HG02870 (cell line): ENCODE measurements around the gene TRAPPC2B.

Experiments used
- ATAC-seq: cut with Tn5 transposase; IDR thresholded peaks from one replicate; pipeline ENCODE4 v1.9.1; 2021; ENCODE audit warnings: mild to moderate bottlenecking, moderate library complexity; ENCODE audit not compliant: unreplicated experiment

TRAPPC2B gene

GRCh38 chr19:57362997-57363687 is at the start of gene TRAPPC2B, which contains the start of gene ZNF547:
Gene TRAPPC2B (plus strand): TSS chr19:57363551. CDS start chr19:57364834, 1,283 bp downstream.
Gene ZNF547 (plus strand): TSS chr19:57363551. CDS start chr19:57368556, 5,005 bp downstream.
- ATAC-seq: peak; percentile 90

- no peak for ATAC-seq
Observed at GRCh38 chr19:57314146-57314545, 49.2 kb upstream of the TRAPPC2B start.

- no peak for ATAC-seq
Observed at GRCh38 chr19:57317503-57317902, 45.8 kb upstream of the TRAPPC2B start.

GRCh38 chr19:57319869-57320179 is 43.5 kb upstream of the TRAPPC2B start:
- no peak for ATAC-seq

- peak; percentile 91 for ATAC-seq
Observed at GRCh38 chr19:57320180-57321084, 42.9 kb upstream of the TRAPPC2B start, which contains the start of gene ZNF543. Gene ZNF543 (plus strand): TSS chr19:57320472. CDS start chr19:57320854, 382 bp downstream.

- no peak for ATAC-seq
Observed at GRCh38 chr19:57321116-57321515, 42.2 kb upstream of the TRAPPC2B start.

DNA sequence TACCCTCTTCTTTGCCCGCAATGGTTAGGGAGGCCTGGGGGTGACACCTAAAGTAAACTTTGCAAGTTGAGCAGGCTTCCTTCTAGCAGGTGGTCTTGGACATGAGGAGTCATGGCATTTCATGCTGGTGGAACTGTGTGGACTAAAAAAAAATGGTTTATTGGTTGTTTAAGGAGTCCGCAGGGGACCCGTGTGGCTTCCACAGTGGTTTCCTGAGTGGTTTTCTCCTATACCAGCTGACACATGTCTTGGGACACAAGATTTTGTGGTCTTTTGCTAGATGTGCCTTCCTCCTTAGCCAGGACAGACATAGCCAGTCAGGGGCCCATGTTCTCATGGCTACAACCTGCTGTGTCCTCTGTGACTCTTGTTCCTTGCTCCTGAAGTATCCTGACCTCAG is 41.6 kb upstream of the TRAPPC2B start:
- no peak for ATAC-seq

- ATAC-seq: no peak
Observed at GRCh38 chr19:57324992-57325391, 38.4 kb upstream of the TRAPPC2B start.

GRCh38 chr19:57327993-57328392 is 35.4 kb upstream of the TRAPPC2B start:
- ATAC-seq: no peak

DNA sequence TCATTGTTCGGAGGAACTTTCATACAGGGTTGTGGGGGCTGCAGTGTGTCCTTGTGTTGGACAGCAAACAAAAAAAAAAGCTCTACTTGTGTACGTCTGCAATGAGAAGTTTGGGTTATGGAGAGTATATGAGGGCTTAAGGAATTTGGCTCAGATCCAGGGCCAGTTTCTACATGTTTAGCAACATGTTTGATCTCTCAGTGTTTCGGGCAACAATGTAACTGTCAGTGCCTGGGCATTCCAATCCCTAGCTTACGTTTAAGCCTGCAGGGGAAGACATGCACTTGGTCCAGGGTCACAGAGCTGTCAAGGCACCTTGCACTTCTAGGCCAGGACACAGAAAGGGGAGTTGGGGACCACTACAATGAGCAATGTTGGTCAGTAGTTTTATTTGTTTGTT is 29.2 kb upstream of the TRAPPC2B start:
- no peak for ATAC-seq

DNA sequence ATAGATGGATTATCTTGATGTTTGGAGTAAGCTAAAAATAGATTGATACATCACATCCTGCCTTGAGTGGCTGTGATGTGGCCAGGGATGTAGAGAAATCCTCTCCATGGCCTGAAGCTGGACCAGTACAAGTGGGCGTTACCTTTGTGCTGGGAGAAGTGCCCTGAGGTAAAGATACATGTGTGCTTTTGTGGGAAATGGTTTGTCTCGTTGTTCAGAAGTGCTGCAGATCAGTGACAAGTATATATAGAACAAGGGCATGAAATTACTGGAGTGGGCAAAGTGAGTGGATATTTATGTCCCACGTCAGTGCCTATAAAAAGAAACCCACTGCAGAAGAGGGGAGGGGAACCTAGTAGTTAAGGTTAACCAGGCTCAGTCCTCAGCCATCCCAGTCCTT is 24.5 kb upstream of the TRAPPC2B start:
- ATAC-seq: no peak

- ATAC-seq: no peak
Observed at GRCh38 chr19:57342582-57342981, 20.8 kb upstream of the TRAPPC2B start.

- ATAC-seq: no peak
Observed at GRCh38 chr19:57348136-57348535, 15.2 kb upstream of the TRAPPC2B start.

DNA sequence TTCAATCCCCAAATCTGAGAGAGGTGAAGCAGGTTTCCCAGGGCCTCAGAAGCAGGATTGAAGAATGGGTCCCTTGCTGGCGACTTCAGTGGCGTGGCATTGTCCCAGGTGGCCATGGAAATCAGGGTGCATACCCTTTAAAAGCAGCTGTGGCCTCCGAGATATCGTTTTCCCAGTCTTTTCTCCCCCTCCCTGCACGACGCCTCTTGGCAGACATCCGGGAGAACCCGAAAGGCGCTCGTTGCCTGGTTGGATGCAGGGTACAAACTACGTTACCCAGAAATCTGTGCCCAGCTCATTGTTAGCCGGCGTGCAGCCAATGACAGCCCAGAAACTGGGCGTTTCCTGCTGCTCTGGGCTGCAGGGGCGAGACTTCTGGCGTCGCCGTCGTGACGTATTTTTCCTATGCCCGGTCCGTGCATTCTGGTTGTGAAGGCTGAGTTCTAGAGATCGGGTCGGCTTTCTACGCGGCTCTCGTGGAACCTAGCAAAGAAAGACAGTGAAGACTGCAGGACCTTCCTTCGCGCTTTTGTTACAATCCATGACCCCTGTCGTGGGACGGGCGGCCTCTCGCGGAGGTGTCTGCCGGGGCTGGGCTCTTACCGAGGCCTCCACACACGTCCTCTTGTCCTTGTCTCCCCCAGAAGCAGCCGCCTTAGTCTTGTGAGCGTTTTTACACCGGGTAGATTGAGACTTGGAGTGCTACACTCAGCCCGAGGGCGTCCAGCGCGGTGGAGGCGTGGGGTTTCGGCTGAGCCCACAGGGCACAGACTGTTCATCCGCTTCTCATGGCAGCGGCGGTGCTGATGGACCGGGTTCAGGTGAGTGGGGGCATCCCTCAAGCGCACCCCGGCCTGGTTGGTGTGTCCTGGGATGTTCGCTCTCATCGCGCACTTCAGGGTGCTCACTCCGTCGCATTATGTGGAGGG is 12.2 kb upstream of the TRAPPC2B start, which contains the start of gene ZNF304:
ZNF304 (plus strand) TSS at position 395 of the 929 bp plus-strand sequence; CDS start at position 789, 394 bp downstream.
- peak; percentile 97 for ATAC-seq

- ATAC-seq: no peak
Observed at GRCh38 chr19:57351867-57352266, 11.5 kb upstream of the TRAPPC2B start.

DNA sequence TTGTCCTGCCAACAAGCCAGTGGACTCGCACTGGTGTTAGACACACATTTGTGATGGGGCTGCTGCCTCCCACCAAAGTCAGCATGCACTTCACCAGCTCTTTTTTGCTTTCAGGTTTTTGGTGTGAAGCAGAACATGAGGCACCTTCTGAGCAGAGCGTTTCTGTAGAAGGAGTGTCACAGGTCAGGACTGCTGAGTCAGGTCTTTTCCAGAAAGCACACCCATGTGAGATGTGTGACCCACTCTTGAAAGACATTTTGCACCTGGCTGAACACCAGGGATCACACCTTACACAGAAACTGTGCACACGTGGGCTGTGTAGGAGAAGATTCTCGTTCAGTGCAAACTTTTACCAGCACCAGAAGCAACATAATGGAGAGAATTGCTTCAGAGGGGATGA is 7.4 kb upstream of the TRAPPC2B start:
- no peak for ATAC-seq

GRCh38 chr19:57357406-57357805 is 5.9 kb upstream of the TRAPPC2B start:
- ATAC-seq: no peak

DNA sequence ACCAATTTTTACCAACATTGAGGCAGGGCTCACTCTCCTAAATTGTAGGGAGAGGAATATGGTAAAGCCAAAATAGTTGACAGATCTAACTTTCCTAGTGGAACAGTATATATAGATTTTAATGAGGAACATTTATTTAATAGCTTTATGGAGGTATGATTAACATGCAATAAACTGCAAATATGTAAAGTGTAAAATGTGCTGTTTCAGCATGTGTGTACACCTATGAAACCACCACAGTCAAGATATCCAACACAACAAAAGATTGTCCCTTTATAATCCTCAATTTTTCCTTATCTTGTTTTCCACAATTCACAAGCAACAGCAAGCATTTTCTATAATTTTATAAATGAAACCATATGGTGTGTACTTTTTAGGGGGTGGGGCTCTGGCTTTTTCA is 4.1 kb upstream of the TRAPPC2B start:
- ATAC-seq: no peak

GRCh38 chr19:57362419-57362818 is 932 bp upstream of the TRAPPC2B start:
- ATAC-seq: no peak

DNA sequence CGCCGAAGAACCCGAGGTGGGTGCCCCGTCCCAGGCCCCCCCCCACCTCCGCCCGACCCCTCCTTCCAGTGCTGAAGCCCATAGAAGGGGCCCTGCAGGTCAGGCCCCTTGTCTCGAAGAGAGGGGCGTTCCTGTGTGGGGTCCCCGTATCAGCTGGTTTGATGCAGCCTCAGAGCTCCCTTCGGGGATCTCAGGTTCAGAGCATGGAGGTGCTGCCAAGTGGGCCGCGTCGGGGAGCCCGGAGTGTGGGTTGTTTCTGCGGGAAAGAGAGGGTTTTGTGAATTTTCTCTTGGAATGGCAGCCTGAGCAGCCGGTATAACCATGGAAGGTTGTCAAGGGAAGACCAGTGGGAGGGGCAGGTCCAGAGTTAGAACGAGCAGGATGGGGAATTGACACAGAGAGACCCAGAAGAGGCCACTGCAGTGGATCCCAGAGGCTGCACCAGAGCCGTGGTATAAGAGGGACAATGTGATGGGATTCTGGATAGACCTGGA is 384 bp downstream of the TRAPPC2B start:
- ATAC-seq: no peak

GRCh38 chr19:57366776-57367175 is 3.4 kb downstream of the TRAPPC2B start:
- ATAC-seq: no peak
